Measurements from ENCODE around the gene BPIFB1.

The BPIFB1 gene

GRCh38 chr20:33282991-33283555 lies at the start of gene BPIFB1:
TSS of gene BPIFB1 (plus strand) at chr20:33283214. CDS start at chr20:33286074, 2,860 bp downstream.
- DNase-seq = no peak

GRCh38 chr20:33234050-33234449 lies 49.0 kb upstream of the BPIFB1 start:
- no peak for DNase-seq

- no peak for DNase-seq
Observed at GRCh38 chr20:33235696-33236095, 47.3 kb upstream of the BPIFB1 start, which contains the start of gene BPIFA1. TSS of gene BPIFA1 (plus strand) at chr20:33235996. CDS start at chr20:33237712, 1,716 bp downstream.

GRCh38 chr20:33236351-33236750 lies 46.7 kb upstream of the BPIFB1 start:
- DNase-seq = no peak

- DNase-seq = no peak
Observed at GRCh38 chr20:33237989-33238388, 45.0 kb upstream of the BPIFB1 start.

- no peak for DNase-seq
Observed at GRCh38 chr20:33239418-33239817, 43.6 kb upstream of the BPIFB1 start.

- DNase-seq = no peak
Observed at GRCh38 chr20:33239979-33240736, 42.9 kb upstream of the BPIFB1 start.

GRCh38 chr20:33240923-33241322 lies 42.1 kb upstream of the BPIFB1 start:
- DNase-seq = no peak

- no peak for DNase-seq
Observed at GRCh38 chr20:33242319-33243100, 40.5 kb upstream of the BPIFB1 start.

GRCh38 chr20:33246077-33246476 lies 36.9 kb upstream of the BPIFB1 start:
- no peak for DNase-seq

GRCh38 chr20:33249456-33249855 lies 33.6 kb upstream of the BPIFB1 start:
- DNase-seq = no peak

GRCh38 chr20:33250666-33251065 lies 32.3 kb upstream of the BPIFB1 start:
- no peak for DNase-seq

- DNase-seq = no peak
Observed at GRCh38 chr20:33251496-33251895, 31.5 kb upstream of the BPIFB1 start.

GRCh38 chr20:33252460-33252859 lies 30.6 kb upstream of the BPIFB1 start:
- DNase-seq = no peak

GRCh38 chr20:33255005-33255404 lies 28.0 kb upstream of the BPIFB1 start:
- no peak for DNase-seq

- DNase-seq = no peak
Observed at GRCh38 chr20:33257237-33257636, 25.8 kb upstream of the BPIFB1 start.

- DNase-seq = no peak
Observed at GRCh38 chr20:33259371-33259770, 23.6 kb upstream of the BPIFB1 start.

GRCh38 chr20:33261465-33261864 lies 21.5 kb upstream of the BPIFB1 start:
- no peak for DNase-seq

GRCh38 chr20:33262658-33263065 lies 20.4 kb upstream of the BPIFB1 start:
- DNase-seq = peak; percentile 7

GRCh38 chr20:33263784-33264183 lies 19.2 kb upstream of the BPIFB1 start:
- DNase-seq = no peak

GRCh38 chr20:33267701-33268100 lies 15.3 kb upstream of the BPIFB1 start:
- no peak for DNase-seq

- no peak for DNase-seq
Observed at GRCh38 chr20:33272155-33272873, 10.7 kb upstream of the BPIFB1 start.
